Thyroid gland (tissue), 4 donors: ENCODE data around the gene MAPK8IP3.

Experiments used
- POLR2A ChIP-seq, 2 donors: fragments of 450-650 bp; IDR thresholded peaks; one replicate each; pipeline ENCODE4 v1.6.1; 2017; ENCODE audit warnings: antibody characterized with exemption in 2 of 2, mild to moderate bottlenecking in 2 of 2, moderate library complexity in 1 of 2
- TF ChIP-seq, protein P1 (sequence below), 6 experiments: fragments of 200-600 bp in 3 of 6; fragments of 450-650 bp in 3 of 6; sonication (generic) in 3 of 6; IDR thresholded peaks; one replicate each; pipeline ENCODE4 v1.5.1; 2016 to 2019; ENCODE audit warnings: antibody characterized with exemption in 6 of 6, mild to moderate bottlenecking in 2 of 6, inconsistent platforms in 1 of 6, moderate library complexity in 1 of 6

DNA sequence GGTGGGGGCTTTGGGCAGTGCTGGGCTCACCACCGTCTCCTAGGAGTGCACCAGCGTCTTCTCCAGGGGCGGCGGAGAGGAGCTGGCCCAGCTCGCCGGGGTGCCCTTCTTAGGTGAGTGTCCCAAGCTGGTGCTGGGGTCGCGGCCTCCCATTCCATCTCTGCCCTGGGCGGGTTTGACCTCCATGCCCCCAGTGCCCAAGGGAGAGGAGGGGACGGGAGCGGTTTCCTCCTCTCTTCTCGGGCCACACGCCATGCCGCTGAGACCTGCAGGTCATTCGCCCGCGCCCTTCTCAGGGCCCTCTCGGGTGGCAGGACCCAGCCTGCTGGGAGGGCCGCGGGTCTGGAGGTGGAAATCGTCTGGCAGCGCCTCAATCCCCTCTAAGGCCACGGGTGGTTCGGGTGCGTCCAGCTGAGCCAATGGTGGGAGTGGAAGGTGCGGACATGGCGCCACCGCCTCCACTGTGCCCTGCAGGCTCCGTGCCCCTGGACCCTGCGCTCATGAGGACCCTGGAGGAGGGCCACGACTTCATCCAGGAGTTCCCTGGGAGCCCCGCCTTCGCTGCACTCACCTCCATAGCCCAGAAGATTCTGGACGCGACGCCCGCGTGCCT is 82.2 kb downstream of the MAPK8IP3 start:
- TF ChIP-seq, protein P1, sequence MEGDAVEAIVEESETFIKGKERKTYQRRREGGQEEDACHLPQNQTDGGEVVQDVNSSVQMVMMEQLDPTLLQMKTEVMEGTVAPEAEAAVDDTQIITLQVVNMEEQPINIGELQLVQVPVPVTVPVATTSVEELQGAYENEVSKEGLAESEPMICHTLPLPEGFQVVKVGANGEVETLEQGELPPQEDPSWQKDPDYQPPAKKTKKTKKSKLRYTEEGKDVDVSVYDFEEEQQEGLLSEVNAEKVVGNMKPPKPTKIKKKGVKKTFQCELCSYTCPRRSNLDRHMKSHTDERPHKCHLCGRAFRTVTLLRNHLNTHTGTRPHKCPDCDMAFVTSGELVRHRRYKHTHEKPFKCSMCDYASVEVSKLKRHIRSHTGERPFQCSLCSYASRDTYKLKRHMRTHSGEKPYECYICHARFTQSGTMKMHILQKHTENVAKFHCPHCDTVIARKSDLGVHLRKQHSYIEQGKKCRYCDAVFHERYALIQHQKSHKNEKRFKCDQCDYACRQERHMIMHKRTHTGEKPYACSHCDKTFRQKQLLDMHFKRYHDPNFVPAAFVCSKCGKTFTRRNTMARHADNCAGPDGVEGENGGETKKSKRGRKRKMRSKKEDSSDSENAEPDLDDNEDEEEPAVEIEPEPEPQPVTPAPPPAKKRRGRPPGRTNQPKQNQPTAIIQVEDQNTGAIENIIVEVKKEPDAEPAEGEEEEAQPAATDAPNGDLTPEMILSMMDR (IDR thresholded peaks at IDR 0.05), result no peak
- no peak for TF ChIP-seq POLR2A (IDR thresholded peaks at IDR 0.05)
